Common myeloid progenitor, CD34-positive (primary cell): Measurements from ENCODE around the gene KCNA1.

Experiments
- CTCF ChIA-PET: fragments of 350-600 bp; sonication (Branson Sonifier 250); formaldehyde crosslinking; loops from one replicate; lab custom pipeline; 2021; ENCODE audit warnings: antibody characterized with exemption; lab: Charles Lee
- POLR2A ChIA-PET: fragments of 350-600 bp; sonication (Branson Sonifier 250); formaldehyde crosslinking; loops from one replicate; lab custom pipeline; 2021; ENCODE audit warnings: antibody characterized with exemption; lab: Charles Lee
- DNase-seq, 3 donors: peaks; one replicate each; pipeline versions ENCODE4 v3.0.0 to v3.0.0-alpha.2; 2013
- H3K27ac ChIP-seq, 2 experiments: 1 replicate in 1 of 2; 2 replicates in 1 of 2; pipeline ENCODE4 v1.7.0; 2013; ENCODE audit warnings: inconsistent platforms in 2 of 2, low read length in 2 of 2, mild to moderate bottlenecking in 2 of 2, low read depth in 1 of 2, moderate library complexity in 1 of 2; ENCODE audit not compliant: severe bottlenecking in 2 of 2, insufficient read depth in 1 of 2, poor library complexity in 1 of 2
- H3K27me3 ChIP-seq, 5 experiments: replicated peaks in 2 of 5; 1 replicate in 3 of 5; 2 replicates in 2 of 5; pipeline versions ENCODE4 v1.6.1 to v1.7.0; 2013; ENCODE audit warnings: low read length in 4 of 5, mild to moderate bottlenecking in 2 of 5, moderate library complexity in 2 of 5, inconsistent platforms in 1 of 5; ENCODE audit not compliant: insufficient read depth in 5 of 5, control insufficient read depth in 4 of 5
- H3K36me3 ChIP-seq, 4 experiments: 1 replicate in 2 of 4; 2 replicates in 2 of 4; pipeline versions ENCODE4 v1.6.1 to v1.7.0; 2013; ENCODE audit warnings: low read length in 3 of 4, control low read depth in 1 of 4, mild to moderate bottlenecking in 1 of 4; ENCODE audit not compliant: control insufficient read depth in 4 of 4, insufficient read depth in 4 of 4
- H3K4me1 ChIP-seq, 4 experiments: 1 replicate in 3 of 4; 2 replicates in 1 of 4; pipeline versions ENCODE4 v1.6.1 to v1.7.1; 2013; ENCODE audit warnings: low read length in 3 of 4, mild to moderate bottlenecking in 3 of 4, control low read depth in 1 of 4, inconsistent platforms in 1 of 4, moderate library complexity in 1 of 4; ENCODE audit not compliant: control insufficient read depth in 4 of 4, insufficient read depth in 4 of 4; ENCODE audit errors: control extremely low read depth in 1 of 4
- H3K4me3 ChIP-seq, 7 experiments: 1 replicate in 4 of 7; 2 replicates in 3 of 7; pipeline versions ENCODE4 v1.5.1 to v1.7.0; 2013; ENCODE audit warnings: mild to moderate bottlenecking in 7 of 7, low read length in 6 of 7, moderate library complexity in 6 of 7, inconsistent platforms in 2 of 7, low read depth in 2 of 7, control low read depth in 1 of 7; ENCODE audit not compliant: insufficient read depth in 4 of 7, control insufficient read depth in 1 of 7; ENCODE audit errors: extremely low read depth in 1 of 7
- H3K9me3 ChIP-seq, 5 experiments: 1 replicate in 4 of 5; 2 replicates in 1 of 5; pipeline versions ENCODE4 v1.6.1 to v1.7.1; 2013; ENCODE audit warnings: low read length in 4 of 5, mild to moderate bottlenecking in 2 of 5, inconsistent platforms in 1 of 5, low read depth in 1 of 5, moderate library complexity in 1 of 5; ENCODE audit not compliant: control insufficient read depth in 4 of 5, insufficient read depth in 2 of 5; ENCODE audit errors: control extremely low read depth in 1 of 5
- WGBS: methylation state at CpG from one replicate; pipeline ENCODE4 v1.1.5; 2013; ENCODE audit not compliant: insufficient coverage; 5-methylcytosine and 5-hydroxymethylcytosine counted together

The KCNA1 gene

GRCh38 chr12:4892418-4892817 lies 17.3 kb upstream of the KCNA1 start:
- Histone ChIP-seq H3K9me3 (no peaks in the 10 kb centered on the region), H3K27me3 (peaks cover 0 to 28% (median 14%) of the 10 kb centered on the region in 5 experiments), H3K4me1 (no peaks in the 10 kb centered on the region), H3K36me3 (no peaks in the 10 kb centered on the region), H3K27ac (no peak overlapping the region), H3K4me3 (no peak overlapping the region)
- DNase-seq: no peak
- 89% methylated on average over 1 of the region's 1 CpG for WGBS
- ChIA-PET CTCF (interaction anchor here (0.7 to 1.5 kb wide), 2 partner anchors 17 to 37 kb away, joined by 3 to 5 read pairs; no protein-coding TSS in a partner anchor), POLR2A (no interaction called here)

GRCh38 chr12:4894019-4894418 lies 15.7 kb upstream of the KCNA1 start:
- no peak for DNase-seq
- CTCF ChIA-PET: interaction anchor here (1.2 to 1.5 kb wide), 2 partner anchors 12 to 18 kb away, joined by 4 to 5 read pairs; no protein-coding TSS in a partner anchor
- POLR2A ChIA-PET: no interaction called here
- Histone ChIP-seq H3K4me1 (no peaks in the 10 kb centered on the region), H3K27me3 (peaks cover 0 to 25% (median 11%) of the 10 kb centered on the region in 5 experiments), H3K4me3 (no peak overlapping the region), H3K9me3 (no peaks in the 10 kb centered on the region), H3K27ac (no peak overlapping the region), H3K36me3 (no peaks in the 10 kb centered on the region)
- WGBS: 90% methylated on average over 8 of the region's 9 CpGs

- WGBS: 65% methylated on average over 3 of the region's 4 CpGs
- DNase-seq: peak in 2 of 3 donors; percentile 15 to 25
- ChIA-PET POLR2A (no interaction called here), CTCF (interaction anchor here (1.3 to 2.1 kb wide), 2 partner anchors 41 to 106 kb away, joined by 3 to 7 read pairs; no protein-coding TSS in a partner anchor)
- Histone ChIP-seq H3K9me3 (no peaks in the 10 kb centered on the region), H3K36me3 (no peaks in the 10 kb centered on the region), H3K27me3 (peaks cover 4 to 20% (median 13%) of the 10 kb centered on the region in 5 experiments), H3K27ac (no peak overlapping the region), H3K4me3 (no peak overlapping the region), H3K4me1 (no peaks in the 10 kb centered on the region)
These were observed 10.3 kb upstream of the KCNA1 start for GRCh38 chr12:4899364-4899763.

- WGBS: 100% methylated on average over 4 of the region's 5 CpGs
- Histone ChIP-seq H3K4me3 (no peak overlapping the region), H3K36me3 (no peaks in the 10 kb centered on the region), H3K4me1 (no peaks in the 10 kb centered on the region), H3K9me3 (no peaks in the 10 kb centered on the region), H3K27me3 (peaks cover 7 to 23% (median 11%) of the 10 kb centered on the region in 5 experiments), H3K27ac (no peak overlapping the region)
- DNase-seq: no peak
- POLR2A ChIA-PET: no interaction called here
- CTCF ChIA-PET: interaction anchor here (1.3 kb wide), 2 partner anchors 8 to 43 kb away, joined by 4 to 5 read pairs; no protein-coding TSS in a partner anchor
These were observed 9.4 kb upstream of the KCNA1 start for GRCh38 chr12:4900327-4900726.

- peaks cover 0 to 18% (median 15%) of the 10 kb centered on the region in 4 experiments for H3K4me1 ChIP-seq
- DNase-seq: no peak
- H3K9me3 ChIP-seq: no peaks in the 10 kb centered on the region
- ChIA-PET CTCF (interaction anchor here (1.2 to 1.6 kb wide), 2 partner anchors 12 to 31 kb away, joined by 3 to 4 read pairs; no protein-coding TSS in a partner anchor), POLR2A (no interaction called here)
- H3K4me3 ChIP-seq: no peak overlapping the region
- no peak overlapping the region for H3K27ac ChIP-seq
- no peaks in the 10 kb centered on the region for H3K36me3 ChIP-seq
- H3K27me3 ChIP-seq: peaks cover 21 to 70% (median 41%) of the 10 kb centered on the region in 5 experiments
These were observed 4.4 kb upstream of the KCNA1 start for GRCh38 chr12:4905316-4905715.

- under 1% methylated on average over 25 of the region's 31 CpGs for WGBS
- Histone ChIP-seq H3K9me3 (peaks cover 0 to 8% (median 4%) of the 10 kb centered on the region in 5 experiments), H3K4me3 (peak overlapping the region in 3 of 7 experiments; percentile 69 to 77 (median 70)), H3K36me3 (no peaks in the 10 kb centered on the region), H3K27me3 (peaks cover 12 to 92% (median 49%) of the 10 kb centered on the region in 5 experiments), H3K27ac (no peak overlapping the region), H3K4me1 (peaks cover 0 to 30% (median 17%) of the 10 kb centered on the region in 4 experiments)
- CTCF ChIA-PET: interaction anchor here (0.6 to 3.2 kb wide), 14 partner anchors 9 to 757 kb away, joined by 3 to 12 read pairs (median 4); no protein-coding TSS in a partner anchor
- POLR2A ChIA-PET: interaction anchor here (0.5 to 0.6 kb wide), 2 partner anchors 19 to 91 kb away, joined by 3 read pairs; no protein-coding TSS in a partner anchor
- peak; percentile 42 to 76 (median 72) for DNase-seq
These were observed 858 bp upstream of the KCNA1 start for GRCh38 chr12:4908684-4909409.

- H3K27me3 ChIP-seq: peaks cover 10 to 96% (median 50%) of the 10 kb centered on the region in 5 experiments
- peaks cover 0 to 8% (median 4%) of the 10 kb centered on the region in 5 experiments for H3K9me3 ChIP-seq
- WGBS: 3% methylated on average over 19 of the region's 24 CpGs
These were observed 333 bp upstream of the KCNA1 start for GRCh38 chr12:4909410-4909733.

More at GRCh38 chr12:4909410-4909733, 333 bp upstream of the KCNA1 start:
- ChIA-PET CTCF (interaction anchor here (0.8 to 3.2 kb wide), 9 partner anchors 9 to 81 kb away, joined by 3 to 12 read pairs (median 3); no protein-coding TSS in a partner anchor), POLR2A (no interaction called here)
- Histone ChIP-seq H3K27ac (no peak overlapping the region), H3K36me3 (no peaks in the 10 kb centered on the region), H3K4me1 (peaks cover 0 to 30% (median 17%) of the 10 kb centered on the region in 4 experiments), H3K4me3 (peak overlapping the region in 4 of 7 experiments; percentile 69 to 77 (median 71))
- DNase-seq: peak in 2 of 3 donors; percentile 22 to 39
